Measurements from ENCODE around the gene CERS3.

Gene CERS3

GRCh38 chr15:100553468-100553867 lies 24.7 kb upstream of the CERS3 start:
- no peak for DNase-seq (ENCODE audit: low spot score)
- no peak for TF ChIP-seq CTCF (IDR thresholded peaks at IDR 0.05; ENCODE audit: borderline replicate concordance, control extremely low read depth, extremely low read depth, insufficient read depth, missing control alignments)
- in situ Hi-C loops (cut with MboI; ENCODE audit: low sequenced_read_pairs, unreplicated experiment) = no loop called here

DNA sequence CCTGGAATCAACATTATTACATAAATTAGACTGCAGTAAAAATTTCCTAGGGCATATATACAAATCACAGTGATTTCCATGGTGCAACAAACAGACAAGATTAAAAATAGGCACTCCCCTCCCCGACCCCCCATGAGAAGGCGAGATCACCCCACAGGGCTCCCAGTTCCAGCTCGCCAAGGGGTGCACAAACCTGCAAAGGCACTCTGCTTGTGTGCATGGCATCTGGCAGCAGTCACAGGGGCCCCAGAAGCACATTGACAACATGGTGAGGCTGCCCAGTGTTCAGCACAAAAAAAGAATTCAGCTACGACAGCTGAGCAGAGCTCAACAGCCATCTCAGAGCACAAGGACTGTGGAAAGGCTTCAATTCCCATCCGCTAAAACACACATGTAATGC lies 19.2 kb upstream of the CERS3 start:
- no peak for DNase-seq (ENCODE audit: low spot score)
- in situ Hi-C loops (cut with MboI; ENCODE audit: low sequenced_read_pairs, unreplicated experiment) = no loop called here

DNA sequence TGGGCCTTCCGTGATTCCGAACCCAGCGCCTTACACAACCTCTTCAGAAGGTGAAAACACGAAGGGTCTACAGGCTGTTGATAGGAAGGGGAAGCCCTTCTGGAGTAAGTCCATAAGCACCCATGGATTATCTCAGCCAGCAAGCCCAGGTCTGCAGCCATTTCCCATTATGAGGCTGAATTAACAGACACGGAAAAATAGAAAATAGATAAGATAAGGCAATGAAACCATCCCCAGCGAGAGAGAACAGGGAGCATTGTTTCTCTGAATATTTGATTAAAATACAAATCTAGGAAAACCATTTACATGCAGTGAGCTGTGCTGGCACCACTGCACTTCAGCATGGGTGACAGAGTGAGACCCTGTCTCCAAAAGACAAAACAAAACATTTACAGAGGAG lies 16.2 kb upstream of the CERS3 start:
- in situ Hi-C loops (cut with MboI; ENCODE audit: low sequenced_read_pairs, unreplicated experiment) = no loop called here
- no peak for DNase-seq (ENCODE audit: low spot score)
- no peak for TF ChIP-seq CTCF (IDR thresholded peaks at IDR 0.05; ENCODE audit: borderline replicate concordance, control extremely low read depth, extremely low read depth, insufficient read depth, missing control alignments)

More for the DNA sequence above, 19.2 kb upstream of the CERS3 start:
- TF ChIP-seq CTCF (IDR thresholded peaks at IDR 0.05; ENCODE audit: borderline replicate concordance, control extremely low read depth, extremely low read depth, insufficient read depth, missing control alignments) = no peak

DNA sequence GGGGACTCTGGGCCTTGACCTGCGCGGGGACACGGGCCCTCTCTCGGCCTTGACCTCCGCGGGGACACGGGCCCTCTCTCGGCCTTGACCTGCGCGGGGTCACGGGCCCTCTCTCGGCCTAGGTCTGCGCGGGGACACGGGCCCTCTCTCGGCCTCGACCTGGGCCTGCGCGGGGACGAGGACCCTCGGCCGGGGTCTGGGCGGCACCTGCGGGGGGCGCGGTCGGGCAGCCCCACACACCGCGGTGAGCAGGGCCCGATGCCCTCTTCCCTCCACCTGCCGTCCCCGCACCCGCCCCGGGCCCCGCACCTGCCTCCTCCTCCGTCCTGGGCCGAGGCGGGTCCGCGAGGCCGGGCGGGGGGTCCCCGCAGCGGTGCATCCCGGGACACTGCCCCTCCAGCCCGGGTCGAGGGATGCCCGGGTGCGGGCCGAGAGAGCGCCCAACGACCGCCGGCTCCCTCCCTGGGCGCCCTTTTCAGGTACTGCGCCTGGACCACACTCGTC lies 15.6 kb upstream of the CERS3 start:
- no peak for TF ChIP-seq CTCF (IDR thresholded peaks at IDR 0.05; ENCODE audit: borderline replicate concordance, control extremely low read depth, extremely low read depth, insufficient read depth, missing control alignments)
- DNase-seq (ENCODE audit: low spot score) = no peak
- in situ Hi-C loops (cut with MboI; ENCODE audit: low sequenced_read_pairs, unreplicated experiment) = no loop called here

GRCh38 chr15:100542290-100542689 lies 13.5 kb upstream of the CERS3 start:
- no peak for DNase-seq (ENCODE audit: low spot score)
- in situ Hi-C loops (cut with MboI; ENCODE audit: low sequenced_read_pairs, unreplicated experiment) = no loop called here
- no peak for TF ChIP-seq CTCF (IDR thresholded peaks at IDR 0.05; ENCODE audit: borderline replicate concordance, control extremely low read depth, extremely low read depth, insufficient read depth, missing control alignments)

GRCh38 chr15:100537331-100537730 lies 8.6 kb upstream of the CERS3 start:
- TF ChIP-seq CTCF (IDR thresholded peaks at IDR 0.05; ENCODE audit: borderline replicate concordance, control extremely low read depth, extremely low read depth, insufficient read depth, missing control alignments) = no peak
- DNase-seq (ENCODE audit: low spot score) = no peak
- in situ Hi-C loops (cut with MboI; ENCODE audit: low sequenced_read_pairs, unreplicated experiment) = no loop called here

GRCh38 chr15:100536733-100537132 lies 8.0 kb upstream of the CERS3 start:
- no peak for TF ChIP-seq CTCF (IDR thresholded peaks at IDR 0.05; ENCODE audit: borderline replicate concordance, control extremely low read depth, extremely low read depth, insufficient read depth, missing control alignments)
- DNase-seq (ENCODE audit: low spot score) = no peak
- in situ Hi-C loops (cut with MboI; ENCODE audit: low sequenced_read_pairs, unreplicated experiment) = no loop called here

All from GM13976 (cell line).